Suprapubic skin (tissue), 4 donors: ENCODE measurements around the gene SFTPA1. TPM values are rescaled to one million over a fixed set of nuclear protein-coding genes. Genes with fewer than 3 reads are reported as not detected.
"Not testable (repeated sequence)": the region's sequence is repeated elsewhere in the genome, so short reads cannot be mapped to it uniquely, and the experiment has no call there.

ENCODE experiments used
- DNase-seq, 2 donors: peaks; one replicate each; pipeline ENCODE4 v3.0.0-alpha.2; 2019; ENCODE audit warnings: low spot score in 2 of 2
- H3K27ac ChIP-seq: fragments of 200-600 bp; sonication (generic); one replicate; pipeline ENCODE4 v1.5.1; 2019
- H3K27me3 ChIP-seq: fragments of 200-600 bp; sonication (generic); one replicate; pipeline ENCODE4 v1.5.1; 2019
- H3K36me3 ChIP-seq: fragments of 200-600 bp; sonication (generic); one replicate; pipeline ENCODE4 v1.5.1; 2019
- H3K4me1 ChIP-seq: fragments of 200-600 bp; sonication (generic); one replicate; pipeline ENCODE4 v1.5.1; 2019
- H3K4me3 ChIP-seq: fragments of 200-600 bp; sonication (generic); one replicate; pipeline ENCODE4 v1.5.1; 2019; ENCODE audit warnings: mild to moderate bottlenecking
- H3K9me3 ChIP-seq: fragments of 200-600 bp; sonication (generic); one replicate; pipeline ENCODE4 v1.5.1; 2019
- EP300 ChIP-seq: sonication (generic); formaldehyde crosslinking; IDR thresholded peaks from one replicate; pipeline ENCODE4 v1.6.1; 2017; ENCODE audit warnings: antibody characterized with exemption
- POLR2A ChIP-seq, 2 donors: fragments of 450-650 bp; IDR thresholded peaks; one replicate each; pipeline ENCODE4 v1.6.1; 2017; ENCODE audit warnings: antibody characterized with exemption in 2 of 2, mild to moderate bottlenecking in 2 of 2, moderate library complexity in 2 of 2
- POLR2AphosphoS5 ChIP-seq, 3 donors: sonication (generic); formaldehyde crosslinking; IDR thresholded peaks; one replicate each; pipeline ENCODE4 v1.6.1; 2017; ENCODE audit warnings: antibody characterized with exemption in 3 of 3
- WGBS: methylation state at CpG from one replicate; pipeline ENCODE4 v1.1.5; 2018; 5-methylcytosine and 5-hydroxymethylcytosine counted together
- total RNA-seq, 4 donors: library from RNA; depleted of rRNA; stranded (reverse); fragments of >200 nt; gene quantifications; one replicate each; pipeline ENCODE4 v1.1.0, GENCODE V29; 2016
- TF ChIP-seq, protein P1 (sequence below), 2 donors: fragments of 200-600 bp in 1 of 2; fragments of 450-650 bp in 1 of 2; sonication (generic) in 1 of 2; IDR thresholded peaks; one replicate each; pipeline ENCODE4 v1.5.1; 2016 to 2019; ENCODE audit warnings: antibody characterized with exemption in 2 of 2, mild to moderate bottlenecking in 1 of 2, moderate library complexity in 1 of 2

The SFTPA1 gene
- total RNA-seq, 4 donors from 2014 or later: not detected

DNA sequence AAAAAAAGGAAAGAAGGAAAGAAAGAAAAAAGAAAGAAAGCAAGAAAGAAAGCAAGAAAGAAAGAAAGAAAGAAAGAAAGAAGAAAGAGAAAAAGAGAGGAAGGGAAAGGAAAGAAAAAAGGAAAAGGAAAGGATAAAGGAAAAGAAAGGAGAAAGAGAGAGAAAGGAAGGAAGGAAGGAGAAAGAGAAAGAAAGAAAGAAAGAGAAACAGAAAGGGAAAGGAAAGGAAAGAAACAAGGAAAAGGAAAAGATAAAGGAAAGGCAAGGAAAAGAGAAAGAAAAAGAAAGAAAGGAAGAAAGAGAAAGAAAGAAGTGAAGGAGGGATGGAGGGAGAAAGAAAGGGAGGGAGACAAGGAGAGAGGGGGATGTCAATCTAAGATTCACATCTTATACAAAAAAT, 29.7 kb upstream of the SFTPA1 start:
- no peaks in the 10 kb centered on the region for H3K4me1 ChIP-seq
- H3K27ac ChIP-seq: no peak overlapping the region
- H3K4me3 ChIP-seq: no peak overlapping the region
- no peak for TF ChIP-seq POLR2AphosphoS5 (IDR thresholded peaks at IDR 0.05)
- TF ChIP-seq EP300: no peak
- no peak for TF ChIP-seq POLR2A (IDR thresholded peaks at IDR 0.05)
- TF ChIP-seq, protein P1, sequence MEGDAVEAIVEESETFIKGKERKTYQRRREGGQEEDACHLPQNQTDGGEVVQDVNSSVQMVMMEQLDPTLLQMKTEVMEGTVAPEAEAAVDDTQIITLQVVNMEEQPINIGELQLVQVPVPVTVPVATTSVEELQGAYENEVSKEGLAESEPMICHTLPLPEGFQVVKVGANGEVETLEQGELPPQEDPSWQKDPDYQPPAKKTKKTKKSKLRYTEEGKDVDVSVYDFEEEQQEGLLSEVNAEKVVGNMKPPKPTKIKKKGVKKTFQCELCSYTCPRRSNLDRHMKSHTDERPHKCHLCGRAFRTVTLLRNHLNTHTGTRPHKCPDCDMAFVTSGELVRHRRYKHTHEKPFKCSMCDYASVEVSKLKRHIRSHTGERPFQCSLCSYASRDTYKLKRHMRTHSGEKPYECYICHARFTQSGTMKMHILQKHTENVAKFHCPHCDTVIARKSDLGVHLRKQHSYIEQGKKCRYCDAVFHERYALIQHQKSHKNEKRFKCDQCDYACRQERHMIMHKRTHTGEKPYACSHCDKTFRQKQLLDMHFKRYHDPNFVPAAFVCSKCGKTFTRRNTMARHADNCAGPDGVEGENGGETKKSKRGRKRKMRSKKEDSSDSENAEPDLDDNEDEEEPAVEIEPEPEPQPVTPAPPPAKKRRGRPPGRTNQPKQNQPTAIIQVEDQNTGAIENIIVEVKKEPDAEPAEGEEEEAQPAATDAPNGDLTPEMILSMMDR (IDR thresholded peaks at IDR 0.05): no peak
- H3K27me3 ChIP-seq: no peaks in the 10 kb centered on the region
- no peak for DNase-seq
- no peaks in the 10 kb centered on the region for H3K36me3 ChIP-seq
- no peaks in the 10 kb centered on the region for H3K9me3 ChIP-seq

DNA sequence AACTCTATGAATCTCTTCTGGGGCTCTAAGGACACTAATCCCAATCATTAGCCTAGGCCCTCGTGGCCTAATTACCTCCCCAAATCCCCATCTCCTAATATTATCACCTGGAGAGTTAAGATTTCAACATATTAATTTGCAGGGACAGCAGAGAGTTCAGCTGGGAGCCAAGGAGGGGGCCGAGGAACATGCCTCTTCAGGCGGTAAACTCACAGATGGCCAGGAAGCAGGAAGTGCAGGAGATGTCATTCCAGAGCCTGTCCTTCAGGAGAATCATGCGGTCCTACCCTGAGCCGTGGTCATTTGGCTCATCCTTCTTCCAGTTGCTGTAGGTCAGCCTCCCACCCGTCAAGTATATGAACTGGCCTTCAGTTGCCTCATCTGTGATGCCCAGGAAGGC, 28.6 kb upstream of the SFTPA1 start:
- H3K9me3 ChIP-seq: no peaks in the 10 kb centered on the region
- no peaks in the 10 kb centered on the region for H3K27me3 ChIP-seq
- TF ChIP-seq POLR2A (IDR thresholded peaks at IDR 0.05) (no peak), POLR2AphosphoS5 (IDR thresholded peaks at IDR 0.05) (no peak), EP300 (no peak)
- TF ChIP-seq, protein P1 (IDR thresholded peaks at IDR 0.05): no peak
- H3K36me3 ChIP-seq: no peaks in the 10 kb centered on the region
- no peak overlapping the region for H3K27ac ChIP-seq
- DNase-seq: no peak
- no peak overlapping the region for H3K4me3 ChIP-seq
- H3K4me1 ChIP-seq: no peaks in the 10 kb centered on the region
- 72% methylated on average over 2 of the region's 6 CpGs for WGBS

DNA sequence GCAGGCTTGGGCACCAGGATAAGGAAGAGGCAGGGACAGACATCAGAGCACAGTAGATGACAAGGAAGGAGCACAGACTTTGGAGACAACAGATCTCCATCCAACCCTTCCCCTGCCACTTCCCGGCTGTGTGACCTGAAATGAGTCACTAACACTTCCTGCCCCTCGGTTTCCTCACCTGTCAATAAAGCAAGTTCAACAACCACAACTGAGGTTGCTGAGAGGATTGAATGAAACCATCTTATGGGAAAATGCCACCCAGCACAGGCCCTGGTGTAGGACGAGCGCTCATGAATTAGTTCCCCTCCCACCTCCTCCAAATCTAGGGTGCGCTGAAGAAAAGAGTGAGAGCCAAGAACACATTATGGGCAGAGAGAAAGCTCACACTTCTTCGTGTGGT, 27.8 kb upstream of the SFTPA1 start:
- not testable (repeated sequence) for H3K4me1 ChIP-seq, H3K36me3 ChIP-seq, H3K27me3 ChIP-seq, DNase-seq, H3K4me3 ChIP-seq, H3K9me3 ChIP-seq, H3K27ac ChIP-seq
- 63% methylated on average over 1 of the region's 6 CpGs for WGBS

DNA sequence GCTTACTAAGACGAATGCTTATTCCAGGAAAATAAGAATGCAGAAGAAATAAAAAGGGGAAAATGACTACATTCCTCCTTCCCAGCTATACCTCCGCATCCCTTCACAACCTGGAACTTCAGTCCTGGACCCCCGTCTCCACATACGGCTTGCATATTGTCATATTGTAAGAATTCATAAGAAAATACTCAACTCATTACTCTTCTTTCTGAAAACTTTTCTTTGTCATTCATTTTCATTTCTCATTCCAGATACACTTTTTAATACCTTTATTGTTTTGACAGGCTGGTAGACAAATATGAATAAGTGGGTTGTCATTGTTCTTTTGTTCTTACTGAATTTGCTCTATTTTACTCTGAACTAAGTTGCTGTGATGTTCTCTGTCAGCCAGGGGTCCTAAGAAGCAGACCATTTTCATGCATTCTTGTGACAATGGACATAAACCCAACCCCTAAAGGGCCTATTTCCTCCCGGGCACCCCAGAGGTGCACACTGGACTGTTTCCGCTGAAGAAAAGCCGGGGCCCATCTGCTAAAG, 27.2 kb upstream of the SFTPA1 start:
- no peaks in the 10 kb centered on the region for H3K27me3 ChIP-seq
- no peaks in the 10 kb centered on the region for H3K4me1 ChIP-seq
- no peaks in the 10 kb centered on the region for H3K36me3 ChIP-seq
- TF ChIP-seq POLR2AphosphoS5 (IDR thresholded peaks at IDR 0.05): no peak
- TF ChIP-seq EP300: no peak
- H3K9me3 ChIP-seq: no peaks in the 10 kb centered on the region
- WGBS: 89% methylated on average over 7 of the region's 7 CpGs
- DNase-seq: no peak
- H3K27ac ChIP-seq: no peak overlapping the region
- H3K4me3 ChIP-seq: no peak overlapping the region

DNA sequence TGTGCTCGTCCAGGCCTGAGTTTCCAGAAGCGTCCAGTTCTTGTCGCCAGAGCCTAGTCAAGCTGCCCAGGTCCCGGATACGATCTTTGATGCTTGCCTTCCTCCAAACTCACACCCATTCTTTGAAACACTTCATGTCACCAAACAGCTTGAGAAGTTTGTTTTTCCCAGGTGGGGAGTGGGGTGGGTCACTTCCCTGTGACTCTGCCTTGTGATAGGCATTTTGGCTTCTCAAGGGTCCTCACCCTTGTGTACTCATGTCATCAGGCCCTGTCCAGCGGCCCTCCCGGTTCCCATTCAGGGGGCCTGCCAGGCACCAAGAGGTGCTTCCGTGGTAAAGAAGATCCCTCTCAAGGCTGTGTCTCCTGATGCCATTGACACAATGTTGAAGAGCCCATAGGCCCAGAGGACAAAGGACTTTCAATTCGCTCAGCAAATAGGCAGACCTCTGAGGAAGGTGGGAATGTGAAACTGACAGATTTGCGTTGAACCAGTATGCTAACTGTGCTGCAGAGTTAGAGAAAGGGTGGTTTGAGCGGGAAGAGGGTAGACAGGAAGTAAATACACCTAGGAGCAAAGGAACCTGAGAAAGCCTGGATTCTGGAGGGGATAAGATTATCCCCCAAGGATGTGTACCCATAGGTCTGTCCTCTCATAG, 24.7 kb upstream of the SFTPA1 start:
- 92% methylated on average over 11 of the region's 11 CpGs for WGBS
- H3K4me1 ChIP-seq: no peaks in the 10 kb centered on the region
- H3K27ac ChIP-seq: no peak overlapping the region
- H3K27me3 ChIP-seq: no peaks in the 10 kb centered on the region
- TF ChIP-seq, protein P1 (IDR thresholded peaks at IDR 0.05): no peak
- TF ChIP-seq POLR2A (IDR thresholded peaks at IDR 0.05): no peak
- no peak for TF ChIP-seq POLR2AphosphoS5 (IDR thresholded peaks at IDR 0.05)
- TF ChIP-seq EP300: no peak
- no peak overlapping the region for H3K4me3 ChIP-seq
- no peaks in the 10 kb centered on the region for H3K9me3 ChIP-seq
- DNase-seq: no peak
- H3K36me3 ChIP-seq: no peaks in the 10 kb centered on the region

DNA sequence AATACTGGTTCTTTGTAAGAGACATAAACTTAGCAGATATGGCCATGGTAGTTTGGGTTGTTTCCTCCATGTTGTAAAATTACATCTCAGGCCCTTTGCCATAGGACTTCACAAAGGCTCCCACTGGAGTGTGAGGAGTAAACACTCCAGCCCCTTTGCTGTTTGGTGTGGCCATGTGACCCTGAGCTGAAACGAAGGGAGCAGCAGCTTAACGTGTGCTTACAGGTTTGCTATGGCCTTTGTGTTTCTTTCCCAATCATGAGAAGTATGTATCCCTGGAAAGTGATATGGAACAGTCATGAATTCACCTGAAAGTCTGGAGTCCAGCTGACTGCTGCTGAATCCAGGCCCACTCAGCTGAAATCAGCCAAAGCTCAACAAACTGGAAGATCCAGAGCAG, 23.8 kb upstream of the SFTPA1 start:
- TF ChIP-seq, protein P1 (IDR thresholded peaks at IDR 0.05): no peak
- TF ChIP-seq POLR2A (IDR thresholded peaks at IDR 0.05): no peak
- TF ChIP-seq POLR2AphosphoS5 (IDR thresholded peaks at IDR 0.05): no peak
- TF ChIP-seq EP300: no peak
- no peaks in the 10 kb centered on the region for H3K36me3 ChIP-seq
- DNase-seq: no peak
- WGBS: 62% methylated on average over 2 of the region's 2 CpGs
- no peaks in the 10 kb centered on the region for H3K27me3 ChIP-seq
- H3K9me3 ChIP-seq: no peaks in the 10 kb centered on the region
- no peak overlapping the region for H3K27ac ChIP-seq
- H3K4me3 ChIP-seq: no peak overlapping the region
- no peaks in the 10 kb centered on the region for H3K4me1 ChIP-seq
